ENCODE measurements around the gene PGLYRP2. TPM values are rescaled to one million over a fixed set of nuclear protein-coding genes. Genes with fewer than 3 reads are reported as not detected.

Gene PGLYRP2
- total and polyA plus RNA-seq, 4 experiments from 2014 or later = 0.19 to 0.91 (median 0.42) TPM

DNA sequence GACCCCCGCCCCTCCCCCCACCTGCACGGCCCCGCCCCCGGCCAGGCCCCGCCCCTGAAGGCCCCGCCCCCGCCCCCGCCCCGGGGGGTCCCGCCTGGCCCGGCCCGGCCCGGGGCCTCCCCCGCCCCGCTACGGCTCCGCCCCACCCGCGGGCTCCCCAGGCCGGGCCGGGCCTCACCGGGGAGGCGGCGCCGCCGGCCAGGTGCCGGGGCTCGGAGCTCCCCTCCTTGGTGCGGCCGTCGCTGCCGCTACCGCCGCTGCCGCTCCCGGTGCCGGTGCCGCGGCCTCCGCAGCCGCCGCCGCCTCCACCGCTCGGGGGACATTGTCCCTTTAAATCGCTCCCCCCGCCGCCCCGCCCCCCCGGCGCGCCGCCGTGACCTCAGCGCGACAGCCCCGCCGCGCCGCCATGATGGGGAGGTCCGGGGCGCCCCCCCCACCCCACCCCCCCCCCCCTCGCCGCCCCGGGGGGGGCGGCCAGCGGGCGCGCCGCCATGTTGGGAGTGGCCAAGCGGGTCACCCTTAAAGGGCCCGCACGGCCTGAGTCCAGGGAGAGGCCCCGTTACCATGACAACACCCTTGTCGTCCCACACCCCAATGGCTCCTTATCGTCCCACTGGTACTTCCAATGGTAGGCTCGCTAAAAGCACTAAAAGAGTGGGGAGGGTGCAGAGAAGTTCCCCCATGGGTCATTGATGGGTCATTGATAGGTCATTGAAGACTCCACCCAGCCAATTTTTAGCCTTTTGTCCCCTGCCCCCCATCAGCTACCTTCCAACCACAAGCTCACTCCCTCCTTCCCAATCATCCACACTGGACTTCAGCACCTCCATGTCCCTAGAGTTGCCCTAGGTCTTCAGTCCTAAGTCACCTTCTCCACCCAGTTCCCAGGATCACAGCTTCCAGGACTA is 29.4 kb downstream of the PGLYRP2 start, which contains the start of gene WIZ:
Gene WIZ (minus strand): TSS at position 337 of the 908 bp plus-strand sequence. CDS start 1,649 bp downstream, outside the sequence.
- peaks cover 21% of the 10 kb centered on the region for H3K36me3 ChIP-seq (ENCODE audit: insufficient read depth, low read length)
- peak within 1 kb of the TSS; percentile 57 for H3K27ac ChIP-seq (ENCODE audit: low read depth, low read length)
- peaks cover 0 to 2% (median 0%) of the 10 kb centered on the region in 8 donors for H3K9me3 Mint-ChIP-seq

DNA sequence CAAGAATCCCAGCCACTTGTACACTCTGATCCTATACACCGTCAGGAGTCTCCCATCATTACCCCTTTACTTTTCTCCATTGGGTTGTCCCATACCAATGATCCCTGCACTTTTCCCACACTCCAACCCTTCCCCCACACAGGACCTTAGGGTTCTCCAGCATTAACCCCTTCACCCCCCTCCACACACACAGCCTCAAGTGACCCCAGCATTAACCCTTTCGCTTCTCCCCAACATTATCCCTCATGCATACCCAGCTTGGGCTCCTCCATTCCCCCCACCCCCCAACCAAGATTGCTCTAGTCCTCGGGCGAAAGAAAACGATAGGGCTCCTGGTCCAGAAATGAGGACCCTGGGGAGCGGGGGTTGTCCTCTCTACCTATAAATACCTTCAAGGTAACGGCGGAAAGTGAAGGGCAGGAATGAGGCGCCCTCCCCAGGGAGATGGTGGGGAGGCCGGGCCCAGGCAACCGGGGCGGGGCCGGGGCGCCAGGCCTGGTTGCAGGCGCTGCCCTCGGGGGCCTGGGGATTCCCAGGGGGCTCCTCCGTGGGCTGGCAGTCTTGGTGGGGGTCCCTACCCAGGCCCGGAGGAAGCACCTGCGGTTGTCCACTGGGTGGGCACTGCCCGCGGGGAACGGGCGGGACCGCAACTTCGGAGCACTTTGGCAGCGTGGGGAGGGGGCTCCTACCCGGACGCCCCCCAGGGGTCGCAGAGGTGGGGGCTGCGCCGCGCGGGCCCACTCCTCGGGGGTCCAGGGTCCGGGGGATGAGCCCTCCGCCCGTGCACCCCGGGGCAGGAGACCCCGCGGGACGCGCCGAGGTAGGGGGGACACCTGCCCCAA is 30.3 kb downstream of the PGLYRP2 start:
- no peaks in the 10 kb centered on the region for H3K27me3 Mint-ChIP-seq
- intact Hi-C loops (cut with micrococcal nuclease) = no loop called here

More for the DNA sequence above, 29.4 kb downstream of the PGLYRP2 start, which contains the start of gene WIZ:
- Mint-ChIP-seq H3K27me3 (no peaks in the 10 kb centered on the region), H3K4me1 (peaks cover 8 to 31% (median 24%) of the 10 kb centered on the region in 4 donors), H3K27ac (peak within 1 kb of the TSS; percentile 89 to 98 (median 97)), H3K4me3 (peak within 1 kb of the TSS; percentile 79 to 91 (median 85)), H3K36me3 (peaks cover 25 to 32% of the 10 kb centered on the region in 2 donors)
- POLR2A ChIA-PET (ENCODE audit: partially characterized antibody) = interaction anchor here (0.6 to 9.0 kb wide), 10 partner anchors 8 to 918 kb away, joined by 3 to 180 read pairs (median 10); partner anchors contain the start of genes AKAP8, AKAP8L and RASAL3
- Histone ChIP-seq H3K4me1 (ENCODE audit: insufficient read depth, low read length) (peaks cover 21% of the 10 kb centered on the region), H3K9me3 (ENCODE audit: control insufficient read depth in 1 of 2, low read length in 2 of 2) (no peaks in the 10 kb centered on the region), H3K4me3 (ENCODE audit: low read length in 2 of 2) (peak within 1 kb of the TSS in 1 of 2 donors; percentile 63), H3K27me3 (ENCODE audit: insufficient read depth, low read length) (no peaks in the 10 kb centered on the region)
- intact Hi-C loops (cut with micrococcal nuclease) = loop anchor here (1.0 to 2.0 kb wide), 2 partner anchors 14 to 17 kb away; partner anchors contain the start of gene RASAL3
- CTCF ChIA-PET (ENCODE audit: partially characterized antibody) = interaction anchor here (0.8 to 4.2 kb wide), 3 partner anchors 31 to 105 kb away, joined by 3 to 17 read pairs (median 3); partner anchors contain the start of gene AKAP8L
- peak; percentile 83 to 90 (median 86) for DNase-seq

DNA sequence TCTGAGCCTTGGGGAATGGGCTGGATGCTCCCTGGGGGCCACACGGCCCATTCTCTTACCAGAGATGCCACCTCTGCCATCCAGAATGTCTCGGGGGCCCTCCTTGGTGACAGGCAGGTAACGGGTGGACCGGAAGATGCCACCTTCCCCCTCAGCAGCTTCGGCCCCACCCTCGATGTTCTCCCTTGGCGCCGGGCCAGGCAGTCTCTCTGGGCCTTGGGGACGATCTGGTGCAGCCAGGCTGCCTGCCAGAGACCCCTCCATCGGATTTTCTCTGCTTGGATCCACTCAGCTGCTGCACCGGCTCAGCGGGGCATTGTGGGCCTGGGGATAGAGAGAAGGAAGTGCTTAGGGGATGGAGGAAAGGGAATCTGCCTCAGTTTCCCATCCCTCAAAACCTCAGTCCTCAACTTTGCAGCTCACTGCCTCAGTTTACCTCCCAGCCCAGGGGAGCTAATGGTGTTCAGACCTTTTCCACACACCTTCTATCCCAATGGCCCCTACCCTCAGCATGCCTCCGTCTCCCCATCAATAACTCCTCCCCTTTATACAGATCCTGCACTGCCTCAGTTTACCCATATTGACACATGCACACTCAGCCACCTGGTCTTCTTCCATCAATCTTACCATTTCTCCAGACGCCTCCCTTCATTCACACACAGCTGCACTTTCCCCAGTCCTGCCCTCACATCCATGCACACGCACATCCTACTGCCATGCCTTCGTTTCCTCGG is 31.1 kb downstream of the PGLYRP2 start:
- H3K4me1 ChIP-seq (ENCODE audit: insufficient read depth, low read length) = peaks cover 16% of the 10 kb centered on the region
- H3K27me3 ChIP-seq (ENCODE audit: insufficient read depth, low read length) = no peaks in the 10 kb centered on the region
- peaks cover 5% of the 10 kb centered on the region for H3K36me3 ChIP-seq (ENCODE audit: insufficient read depth, low read length)
- intact Hi-C loops (cut with micrococcal nuclease) = no loop called here
- peak overlapping the region; percentile 56 to 90 (median 85) for H3K27ac Mint-ChIP-seq
- peak overlapping the region; percentile 60 to 80 (median 78) for H3K4me3 Mint-ChIP-seq
- peaks cover 0 to 2% (median 0%) of the 10 kb centered on the region in 8 donors for H3K9me3 Mint-ChIP-seq
- POLR2A ChIA-PET (ENCODE audit: partially characterized antibody) = interaction anchor here (0.6 to 9.0 kb wide), 7 partner anchors 10 to 69 kb away, joined by 3 to 180 read pairs (median 3); partner anchors contain the start of gene RASAL3
- H3K4me3 ChIP-seq (ENCODE audit: low read length in 2 of 2) = no peak overlapping the region
- peaks cover 9 to 21% (median 19%) of the 10 kb centered on the region in 4 donors for H3K4me1 Mint-ChIP-seq
- H3K27me3 Mint-ChIP-seq = no peaks in the 10 kb centered on the region
- no peak for DNase-seq
- no peaks in the 10 kb centered on the region for H3K9me3 ChIP-seq (ENCODE audit: control insufficient read depth in 1 of 2, low read length in 2 of 2)
- H3K36me3 Mint-ChIP-seq = peaks cover 12 to 16% of the 10 kb centered on the region in 2 donors
- H3K27ac ChIP-seq (ENCODE audit: low read depth, low read length) = no peak overlapping the region
- CTCF ChIA-PET (ENCODE audit: partially characterized antibody) = interaction anchor here (4.2 kb wide), 1 partner anchor 29 kb away, joined by 17 read pairs; the partner anchor contains the start of gene AKAP8L

More for the DNA sequence above, 30.3 kb downstream of the PGLYRP2 start:
- H3K27ac Mint-ChIP-seq = peak overlapping the region; percentile 56 to 90 (median 85)
- H3K36me3 ChIP-seq (ENCODE audit: insufficient read depth, low read length) = peaks cover 13% of the 10 kb centered on the region
- CTCF ChIA-PET (ENCODE audit: partially characterized antibody) = interaction anchor here (4.2 kb wide), 1 partner anchor 30 kb away, joined by 17 read pairs; the partner anchor contains the start of gene AKAP8L
- peaks cover 20% of the 10 kb centered on the region for H3K4me1 ChIP-seq (ENCODE audit: insufficient read depth, low read length)
- peaks cover 19 to 24% of the 10 kb centered on the region in 2 donors for H3K36me3 Mint-ChIP-seq
- POLR2A ChIA-PET (ENCODE audit: partially characterized antibody) = interaction anchor here (0.6 to 9.0 kb wide), 10 partner anchors 16 to 107 kb away, joined by 3 to 180 read pairs (median 12); partner anchors contain the start of genes AKAP8, AKAP8L and RASAL3
- H3K9me3 Mint-ChIP-seq = peaks cover 0 to 2% (median 0%) of the 10 kb centered on the region in 8 donors
- H3K9me3 ChIP-seq (ENCODE audit: control insufficient read depth in 1 of 2, low read length in 2 of 2) = no peaks in the 10 kb centered on the region
- H3K4me1 Mint-ChIP-seq = peaks cover 8 to 27% (median 20%) of the 10 kb centered on the region in 4 donors
- H3K4me3 Mint-ChIP-seq = peak overlapping the region; percentile 60 to 80 (median 78)
- peak overlapping the region; percentile 41 for H3K27ac ChIP-seq (ENCODE audit: low read depth, low read length)
- no peak for DNase-seq
- H3K27me3 ChIP-seq (ENCODE audit: insufficient read depth, low read length) = no peaks in the 10 kb centered on the region
- peak overlapping the region in 1 of 2 donors; percentile 63 for H3K4me3 ChIP-seq (ENCODE audit: low read length in 2 of 2)

DNA sequence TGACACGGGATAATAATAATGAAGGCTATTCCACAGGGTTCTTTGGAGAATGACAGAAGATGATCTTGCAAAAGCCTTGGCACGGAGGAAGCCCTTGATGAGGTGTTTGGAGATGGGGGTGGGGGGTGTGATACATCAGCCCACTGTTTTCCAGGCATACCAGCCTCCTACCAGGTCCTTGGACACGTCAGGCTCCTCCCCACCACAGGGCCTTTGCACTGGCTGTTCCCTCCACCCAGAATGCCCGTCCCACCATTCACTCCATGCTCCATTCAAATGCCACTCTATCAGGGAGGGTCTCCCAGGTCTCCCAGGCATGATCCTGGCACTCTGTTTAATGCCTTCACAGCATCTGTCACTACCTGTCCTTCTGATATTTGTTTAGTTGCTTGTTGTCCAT is 32.2 kb downstream of the PGLYRP2 start:
- Histone ChIP-seq H3K4me1 (ENCODE audit: insufficient read depth, low read length) (peaks cover 16% of the 10 kb centered on the region), H3K36me3 (ENCODE audit: insufficient read depth, low read length) (no peaks in the 10 kb centered on the region), H3K27ac (ENCODE audit: low read depth, low read length) (no peak overlapping the region), H3K4me3 (ENCODE audit: low read length in 2 of 2) (no peak overlapping the region), H3K27me3 (ENCODE audit: insufficient read depth, low read length) (no peaks in the 10 kb centered on the region), H3K9me3 (ENCODE audit: control insufficient read depth in 1 of 2, low read length in 2 of 2) (no peaks in the 10 kb centered on the region)
- intact Hi-C loops (cut with micrococcal nuclease) = no loop called here
- POLR2A ChIA-PET (ENCODE audit: partially characterized antibody) = interaction anchor here (1.2 to 9.0 kb wide), 3 partner anchors 11 to 18 kb away, joined by 3 to 180 read pairs (median 8); partner anchors contain the start of gene RASAL3
- Mint-ChIP-seq H3K27ac (peak overlapping the region in 5 of 7 donors; percentile 44 to 89 (median 85)), H3K36me3 (peaks cover 11 to 14% of the 10 kb centered on the region in 2 donors), H3K4me3 (peak overlapping the region in 3 of 8 donors; percentile 21 to 49 (median 29)), H3K9me3 (peaks cover 0 to 2% (median 0%) of the 10 kb centered on the region in 8 donors), H3K4me1 (peaks cover 9 to 21% (median 19%) of the 10 kb centered on the region in 4 donors), H3K27me3 (no peaks in the 10 kb centered on the region)
- no peak for DNase-seq
- CTCF ChIA-PET (ENCODE audit: partially characterized antibody) = interaction anchor here (1.0 to 4.2 kb wide), 2 partner anchors 11 to 28 kb away, joined by 3 to 17 read pairs; partner anchors contain the start of gene AKAP8L

DNA sequence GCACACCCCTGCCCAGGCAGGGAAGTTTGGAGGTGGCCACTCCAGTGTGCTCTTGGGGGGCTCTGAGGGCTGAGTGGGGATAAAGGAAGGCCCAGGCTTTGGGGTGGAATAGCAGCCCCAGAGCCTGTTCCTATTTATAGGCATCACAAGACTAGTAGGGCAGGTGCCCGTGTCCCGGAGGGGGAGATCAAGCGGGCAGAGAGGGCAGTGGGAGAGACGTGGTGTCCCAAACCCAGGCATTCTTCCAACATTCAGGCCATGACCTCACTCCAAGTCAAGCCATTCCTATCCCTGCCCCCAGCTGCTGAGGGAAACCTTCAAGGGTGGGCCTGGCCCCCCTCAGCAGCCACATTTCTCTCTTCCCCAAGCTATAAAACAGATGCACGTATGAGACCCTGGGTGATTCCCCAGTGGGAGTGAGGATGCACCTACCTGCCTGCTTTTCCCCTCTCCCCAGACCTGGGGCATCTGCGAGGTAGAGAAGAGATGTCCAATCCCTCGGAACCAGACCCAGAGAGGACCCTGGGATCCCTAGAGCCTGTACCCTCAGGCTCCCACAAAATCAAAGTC is 33.4 kb downstream of the PGLYRP2 start:
- CTCF ChIA-PET (ENCODE audit: partially characterized antibody) = no interaction called here

More for the DNA sequence above, 33.4 kb downstream of the PGLYRP2 start:
- Histone ChIP-seq H3K36me3 (ENCODE audit: insufficient read depth, low read length) (no peaks in the 10 kb centered on the region), H3K27me3 (ENCODE audit: insufficient read depth, low read length) (no peaks in the 10 kb centered on the region), H3K9me3 (ENCODE audit: control insufficient read depth in 1 of 2, low read length in 2 of 2) (no peaks in the 10 kb centered on the region), H3K4me3 (ENCODE audit: low read length in 2 of 2) (no peak overlapping the region), H3K27ac (ENCODE audit: low read depth, low read length) (no peak overlapping the region), H3K4me1 (ENCODE audit: insufficient read depth, low read length) (peaks cover 13% of the 10 kb centered on the region)
- peaks cover 9 to 14% (median 14%) of the 10 kb centered on the region in 4 donors for H3K4me1 Mint-ChIP-seq
- peak overlapping the region in 2 of 7 donors; percentile 3 to 16 for H3K27ac Mint-ChIP-seq
- no peaks in the 10 kb centered on the region for H3K27me3 Mint-ChIP-seq
- H3K36me3 Mint-ChIP-seq = peaks cover 4 to 6% of the 10 kb centered on the region in 2 donors
- intact Hi-C loops (cut with micrococcal nuclease) = no loop called here
- POLR2A ChIA-PET (ENCODE audit: partially characterized antibody) = no interaction called here
- DNase-seq = no peak
- no peak overlapping the region for H3K4me3 Mint-ChIP-seq
- peaks cover 0 to 2% (median 0%) of the 10 kb centered on the region in 8 donors for H3K9me3 Mint-ChIP-seq

Measured in CD4-positive, alpha-beta memory T cell (primary cell).